K562 (cell line): Measurements from ENCODE around the gene SCUBE1. TPM values are rescaled to one million over a fixed set of nuclear protein-coding genes. Genes with fewer than 3 reads are reported as not detected.

Experiments
- CC2D1A ChIP-seq: fragments of 450-650 bp; IDR thresholded peaks from 2 replicates; pipeline ENCODE4 v1.6.1; 2017; ENCODE audit warnings: mild to moderate bottlenecking
- CREM ChIP-seq: IDR thresholded peaks from 2 replicates; pipeline ENCODE4 v1.6.1; 2014; ENCODE audit warnings: antibody characterized with exemption, low read depth
- CTBP1 ChIP-seq: fragments of 450-650 bp; IDR thresholded peaks from 2 replicates; pipeline ENCODE4 v1.6.1; 2016; ENCODE audit warnings: borderline replicate concordance
- CTCF ChIP-seq, 3 experiments: IDR thresholded peaks in 2 of 3; conservative IDR thresholded peaks in 1 of 3; 2 replicates each; pipeline ENCODE4 v1.5.1; 2011 to 2012; ENCODE audit warnings: low read length in 3 of 3, mild to moderate bottlenecking in 3 of 3, control low read depth in 2 of 3, improper control_type of control experiment in 1 of 3, inconsistent platforms in 1 of 3, low read depth in 1 of 3, mixed read lengths in 1 of 3, moderate library complexity in 1 of 3; ENCODE audit not compliant: insufficient read depth in 2 of 3
- DPF2 ChIP-seq: fragments of 450-650 bp; IDR thresholded peaks from 2 replicates; pipeline ENCODE4 v1.6.1; 2016
- HDAC2 ChIP-seq: fragments of 450-650 bp; IDR thresholded peaks from 2 replicates; pipeline ENCODE4 v1.6.1; 2016; ENCODE audit warnings: mild to moderate bottlenecking
- HDAC8 ChIP-seq: fragments of 450-650 bp; IDR thresholded peaks from 2 replicates; pipeline ENCODE4 v1.6.1; 2016; ENCODE audit warnings: mild to moderate bottlenecking, missing genetic modification characterization, moderate library complexity, missing compliant biosample characterization
- KAT8 ChIP-seq: fragments of 450-650 bp; IDR thresholded peaks from 2 replicates; pipeline ENCODE4 v1.6.1; 2016; ENCODE audit warnings: low read depth, mild to moderate bottlenecking
- MEF2D ChIP-seq: conservative IDR thresholded peaks from 2 replicates; pipeline ENCODE4 v1.6.1; 2016; ENCODE audit warnings: low read depth, missing genetic modification characterization, missing compliant biosample characterization
- MTA3 ChIP-seq: fragments of 450-650 bp; formaldehyde crosslinking; IDR thresholded peaks from 2 replicates; pipeline ENCODE4 v1.6.1; 2017; ENCODE audit warnings: mild to moderate bottlenecking, borderline replicate concordance
- NCOR1 ChIP-seq: fragments of 450-650 bp; IDR thresholded peaks from 2 replicates; pipeline ENCODE4 v1.6.1; 2016; ENCODE audit warnings: mild to moderate bottlenecking, moderate library complexity
- NFE2 ChIP-seq: IDR thresholded peaks from 2 replicates; pipeline ENCODE4 v1.6.1; 2014; ENCODE audit warnings: antibody characterized with exemption, low read depth
- NRF1 ChIP-seq, 2 experiments: fragments of 450-650 bp; IDR thresholded peaks in 1 of 2; conservative IDR thresholded peaks in 1 of 2; 2 replicates each; pipeline ENCODE4 v1.6.1; 2014; ENCODE audit warnings: mild to moderate bottlenecking in 2 of 2
- PTBP1 ChIP-seq: fragments of 200-400 bp; formaldehyde crosslinking; IDR thresholded peaks from 2 replicates; pipeline ENCODE4 v1.6.1; 2017; ENCODE audit warnings: low read depth, low read length
- ZBTB11 ChIP-seq, 3 experiments: fragments of 200-800 bp in 1 of 3; fragments of 250-450 bp in 1 of 3; fragments of 450-650 bp in 1 of 3; sonication (Bioruptor Pico) in 1 of 3; sonication (Bioruptor generic) in 1 of 3; formaldehyde crosslinking in 1 of 3; IDR thresholded peaks; 2 replicates each; pipeline versions ENCODE4 v1.6.1 to v1.8.0; 2016 to 2022; ENCODE audit warnings: mild to moderate bottlenecking in 2 of 3, missing genetic modification characterization in 2 of 3, missing compliant biosample characterization in 1 of 3, moderate library complexity in 1 of 3
- ZNF184 ChIP-seq: sonication (generic); formaldehyde crosslinking; IDR thresholded peaks from 2 replicates; pipeline ENCODE4 v1.5.0; 2020; ENCODE audit warnings: missing genetic modification reagents
- ZNF584 ChIP-seq: fragments of 200-800 bp; sonication (Bioruptor generic); IDR thresholded peaks from 2 replicates; pipeline ENCODE4 v1.6.1; 2016; ENCODE audit warnings: low read depth, mild to moderate bottlenecking, missing genetic modification characterization, missing compliant biosample characterization
- ZNF592 ChIP-seq: fragments of 450-650 bp; IDR thresholded peaks from 2 replicates; pipeline ENCODE4 v1.6.1; 2017; ENCODE audit warnings: antibody characterized with exemption, mild to moderate bottlenecking
- ZNF699 ChIP-seq: fragments of 250-450 bp; sonication (Bioruptor Pico); IDR thresholded peaks from 2 replicates; pipeline ENCODE4 v1.8.0; 2021; ENCODE audit warnings: mild to moderate bottlenecking, moderate library complexity; ENCODE audit not compliant: insufficient replicate concordance
- polyA plus RNA-seq, 8 experiments: library from polyadenylated mRNA; depleted of rRNA in 4 of 8; stranded (reverse) in 5 of 8; unstranded in 3 of 8; fragments of >200 nt; fragmentation: Nextera tagmentation in 2 of 8; fragmentation: Illumina TruSeq in 1 of 8; extraction: Ambion mirVana in 2 of 8; extraction: Trizol in 1 of 8; gene quantifications; 2 replicates each; pipeline versions ENCODE4 v1.2.1 to v1.2.3, GENCODE V29; 2011 to 2014; ENCODE audit warnings: inconsistent platforms in 1 of 8, missing spikeins in 1 of 8
- total RNA-seq, 7 experiments: library from RNA; depleted of rRNA in 6 of 7; stranded (reverse); fragments of >200 nt in 6 of 7; fragmentation: Illumina TruSeq in 2 of 7; extraction: Trizol in 2 of 7; gene quantifications; 2 replicates each; pipeline versions ENCODE4 v1.2.1 to v1.2.3, GENCODE V29; 2011 to 2021; ENCODE audit warnings: low replicate concordance in 1 of 7

SCUBE1 gene
- total and polyA plus RNA-seq, 9 of the 15 experiments (the other 6 are each of a cell fraction or from before 2014, with no cell fraction given) = 0.03 to 0.47 (median 0.29) TPM; not detected in 6

GRCh38 chr22:43293655-43294392 lies 49.3 kb downstream of the SCUBE1 start (continued):
- TF ChIP-seq ZBTB11 (CRISPR knock-in tag; IDR thresholded peaks at IDR 0.05) (peak in 1 of 3 experiments; percentile 63; a peak in 2 of 6 replicates), ZNF592 (peak; percentile 74), CTCF (IDR thresholded peaks at IDR 0.05 in 2 of 3, conservative IDR thresholded peaks at IDR 0.05 in 1 of 3; ENCODE audit: insufficient read depth in 2 of 3, low read depth in 1 of 3, low read length in 3 of 3) (peak in 2 of 3 experiments; percentile 9 to 15; a peak in 2 of 6 replicates), CC2D1A (no peak), DPF2 (0 out of 2 replicates have a peak, but pooled peaks have one; percentile 20), CREM (peak; percentile 48), NCOR1 (no peak), HDAC8 (tag) (0 out of 2 replicates have a peak, but pooled peaks have one; percentile 24), HDAC2 (no peak), NFE2 (peak; percentile 69), PTBP1 (no peak), MEF2D (tag) (0 out of 2 replicates have a peak, but pooled peaks have one; percentile 16), MTA3 (peak; percentile 24; the same call in 1 of the 2 replicates), NRF1 (conservative IDR thresholded peaks at IDR 0.05 in 1 of 2, IDR thresholded peaks at IDR 0.05 in 1 of 2) (peak; percentile 49 to 54; a peak in 3 of 4 replicates), CTBP1 (0 out of 2 replicates have a peak, but pooled peaks have one; percentile 30), KAT8 (no peak), ZNF699 (no peak), ZNF584 (CRISPR knock-in tag) (no peak), ZNF184 (CRISPR knock-in tag) (no peak)
